ENCODE measurements around the gene CAPN12.

Gene CAPN12

GRCh38 chr19:38709119-38709518 lies 35.2 kb downstream of the CAPN12 start:
- DNase-seq: no peak

DNA sequence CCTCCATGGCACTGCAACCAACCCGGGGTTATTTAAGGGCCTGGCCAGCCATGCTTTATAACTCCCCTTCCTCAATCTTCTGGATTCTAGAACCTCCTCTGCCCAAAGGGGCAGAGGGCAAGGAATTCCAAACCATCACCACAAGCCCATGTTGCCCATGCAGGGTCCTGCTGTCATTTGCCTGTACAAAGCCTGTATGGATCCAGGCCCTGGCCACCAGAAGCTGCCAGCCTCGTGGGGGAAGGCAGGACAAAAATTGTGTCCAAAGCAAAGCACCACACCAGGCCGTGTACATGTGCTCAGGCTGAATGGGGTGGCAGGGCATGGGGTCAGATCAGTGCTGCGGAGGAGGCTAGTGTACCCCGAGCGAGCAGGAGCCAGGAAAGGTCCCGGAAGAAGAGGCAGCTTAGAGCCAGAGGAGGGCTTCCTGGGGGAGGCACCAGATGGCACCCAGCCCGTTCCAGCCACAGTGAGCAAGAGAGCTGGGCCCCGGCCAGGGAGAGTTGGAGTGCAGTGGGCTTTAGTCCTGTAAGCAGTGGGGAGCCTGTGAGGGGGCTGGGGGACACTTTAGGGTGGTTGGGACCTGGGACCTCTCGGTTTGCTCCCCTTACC lies 35.8 kb downstream of the CAPN12 start:
- no peak for DNase-seq

GRCh38 chr19:38707512-38708114 lies 36.7 kb downstream of the CAPN12 start:
- no peak for DNase-seq

- DNase-seq: no peak
Measured at GRCh38 chr19:38706792-38707511, 37.3 kb downstream of the CAPN12 start.

- DNase-seq: no peak
Measured at GRCh38 chr19:38705197-38706019, 38.9 kb downstream of the CAPN12 start.

DNA sequence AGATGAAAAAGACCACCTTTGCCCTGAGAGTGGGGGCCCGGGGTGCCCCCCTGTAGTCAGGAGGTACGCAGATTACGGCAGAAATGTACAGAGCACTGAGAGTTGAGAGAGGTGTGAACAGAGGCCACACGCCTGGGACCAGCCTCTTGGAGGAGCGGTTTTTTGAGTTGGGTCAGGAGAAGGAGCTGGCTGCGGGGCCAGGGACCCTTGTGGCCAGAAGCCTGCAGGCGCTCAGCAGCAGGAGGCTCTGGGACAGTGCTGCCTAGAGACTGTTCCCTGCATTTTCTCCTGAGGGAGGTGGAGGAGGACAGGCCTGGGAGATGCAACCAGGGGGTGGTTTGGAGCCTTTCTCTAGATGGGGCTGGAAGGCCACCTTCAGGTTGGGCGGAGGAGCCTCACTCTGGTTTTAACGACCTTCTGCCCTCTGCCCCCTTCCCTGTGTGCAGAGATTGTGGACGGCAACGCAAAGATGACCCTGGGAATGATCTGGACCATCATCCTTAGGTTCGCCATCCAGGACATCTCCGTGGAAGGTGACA lies 39.7 kb downstream of the CAPN12 start:
- DNase-seq: no peak

- no peak for DNase-seq
Measured at GRCh38 chr19:38703509-38703908, 40.8 kb downstream of the CAPN12 start.

DNA sequence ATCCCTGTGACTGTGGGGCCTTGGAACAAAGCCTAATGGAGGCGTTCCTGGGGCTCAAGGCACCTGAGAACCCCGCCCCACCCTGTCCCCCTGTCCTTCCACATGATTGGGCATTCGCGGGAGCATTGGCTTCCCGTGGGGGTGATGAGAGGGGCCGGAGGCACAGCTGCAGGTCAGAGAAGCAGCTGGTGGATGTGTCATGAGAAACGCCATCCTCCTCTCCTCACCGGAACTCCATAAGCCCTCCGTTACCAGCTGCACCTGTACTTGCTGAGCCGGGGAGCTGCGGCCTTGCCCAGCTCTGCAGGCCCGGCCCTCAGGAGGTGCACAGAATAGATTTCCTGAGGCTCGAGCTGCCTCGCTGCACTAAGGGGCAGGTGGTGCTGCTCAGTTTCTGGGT lies 42.0 kb downstream of the CAPN12 start:
- no peak for DNase-seq

GRCh38 chr19:38701455-38702063 lies 42.7 kb downstream of the CAPN12 start:
- no peak for DNase-seq

GRCh38 chr19:38700902-38701454 lies 43.3 kb downstream of the CAPN12 start:
- DNase-seq: no peak

- no peak for DNase-seq
Measured at GRCh38 chr19:38700350-38700901, 43.8 kb downstream of the CAPN12 start.

- no peak for DNase-seq
Measured at GRCh38 chr19:38699647-38700349, 44.5 kb downstream of the CAPN12 start.

- no peak for DNase-seq
Measured at GRCh38 chr19:38699027-38699346, 45.3 kb downstream of the CAPN12 start.

GRCh38 chr19:38698225-38699026 lies 45.8 kb downstream of the CAPN12 start:
- no peak for DNase-seq

GRCh38 chr19:38697641-38698071 lies 46.6 kb downstream of the CAPN12 start:
- DNase-seq: no peak

- no peak for DNase-seq
Measured at GRCh38 chr19:38697197-38697596, 47.1 kb downstream of the CAPN12 start.

DNA sequence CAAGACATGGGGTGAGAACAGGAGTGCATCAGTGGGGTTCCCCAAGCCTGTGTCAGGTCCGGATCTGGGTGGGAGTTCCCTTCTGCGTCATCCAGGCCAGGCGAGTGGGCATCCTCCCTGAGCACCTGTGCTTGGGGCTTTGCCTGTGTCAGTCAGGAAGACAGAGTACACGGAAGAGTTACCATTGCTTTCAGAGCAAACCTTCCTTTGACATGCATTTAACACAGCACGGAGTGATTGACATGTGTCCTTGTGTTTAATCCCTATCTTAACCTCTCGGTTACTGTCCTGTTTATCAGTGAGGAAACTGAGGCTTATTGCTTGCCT lies 47.6 kb downstream of the CAPN12 start:
- DNase-seq: no peak

DNA sequence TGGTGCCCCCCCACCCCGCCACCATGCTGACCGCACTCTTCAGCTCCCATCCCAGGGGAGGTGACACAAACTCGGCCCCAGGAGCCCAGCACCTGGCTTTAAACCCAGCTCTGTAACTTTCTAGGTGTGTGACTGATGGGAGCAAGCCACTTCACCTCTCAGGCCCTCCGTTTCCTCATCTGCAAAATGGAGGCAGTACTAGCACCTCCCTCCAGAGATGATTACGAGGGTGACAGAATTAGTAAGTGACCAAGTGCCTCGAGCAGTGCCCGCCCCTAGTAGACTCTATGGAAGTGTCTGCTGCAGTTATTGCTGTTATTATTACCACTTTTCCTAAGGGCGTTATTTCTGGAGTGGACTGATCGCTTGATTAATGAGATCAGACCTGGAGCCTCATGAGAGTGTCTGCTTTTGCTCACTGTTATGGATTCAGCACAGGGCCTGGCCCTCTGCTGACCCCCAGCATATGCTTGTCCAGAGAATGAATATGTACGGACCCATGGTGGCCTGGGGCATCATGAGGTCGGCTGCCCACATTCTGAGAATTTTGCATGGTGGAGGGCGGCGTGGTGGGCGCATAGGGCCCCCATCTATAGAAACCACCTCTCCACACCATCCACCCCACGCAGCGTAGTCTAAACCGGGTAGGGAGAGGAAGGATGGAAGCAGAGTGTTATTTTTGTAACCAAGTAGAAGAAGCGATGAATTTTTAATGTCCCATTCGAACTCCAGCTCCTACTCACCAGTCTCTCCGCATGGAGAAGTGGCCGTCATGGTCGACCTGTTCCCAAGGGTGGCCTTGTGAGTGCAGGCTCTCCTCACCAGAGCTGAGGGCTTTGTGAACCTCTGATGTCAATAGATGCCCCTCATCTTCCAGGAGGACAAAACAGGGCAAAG lies 48.2 kb downstream of the CAPN12 start:
- DNase-seq: no peak

GRCh38 chr19:38695317-38695683 lies 49.0 kb downstream of the CAPN12 start:
- no peak for DNase-seq
